Gastrocnemius medialis (tissue), 4 donors: Measurements from ENCODE around the gene TENM3. TPM values are rescaled to one million over a fixed set of nuclear protein-coding genes. Genes with fewer than 3 reads are reported as not detected.

Experiments
- ATAC-seq, 2 donors: fragments of 150-250 bp; one replicate each; pipeline ENCODE4 v1.9.1; 2016
- DNase-seq, 2 donors: peaks; one replicate each; pipeline ENCODE4 v3.0.0-alpha.2; 2019
- H3K27ac ChIP-seq, 4 donors: fragments of 200-600 bp; sonication (generic); 1 replicate in 1 of 4; 2 replicates in 3 of 4; pipeline ENCODE4 v1.5.1; 2016 to 2018; ENCODE audit warnings: mild to moderate bottlenecking in 2 of 4, moderate library complexity in 1 of 4
- H3K27me3 ChIP-seq, 3 donors: fragments of 200-600 bp; sonication (generic) in 2 of 3; 1 replicate in 1 of 3; 2 replicates in 2 of 3; pipeline versions ENCODE4 v1.5.1 to v1.6.0; 2016 to 2019; ENCODE audit warnings: mild to moderate bottlenecking in 1 of 3, moderate library complexity in 1 of 3
- H3K36me3 ChIP-seq, 2 donors: fragments of 200-600 bp; sonication (generic) in 1 of 2; one replicate each; pipeline ENCODE4 v1.5.1; 2017 to 2018
- H3K4me1 ChIP-seq, 2 donors: fragments of 200-600 bp; sonication (generic) in 1 of 2; one replicate each; pipeline ENCODE4 v1.5.1; 2016 to 2017; ENCODE audit warnings: mild to moderate bottlenecking in 2 of 2
- H3K4me3 ChIP-seq, 4 donors: fragments of 200-600 bp; sonication (generic) in 3 of 4; 1 replicate in 1 of 4; 2 replicates in 3 of 4; pipeline ENCODE4 v1.5.1; 2016 to 2019; ENCODE audit warnings: mild to moderate bottlenecking in 2 of 4
- H3K9me3 ChIP-seq, 3 donors: fragments of 200-600 bp; sonication (generic) in 2 of 3; 1 replicate in 1 of 3; 2 replicates in 2 of 3; pipeline ENCODE4 v1.5.1; 2016 to 2019
- CTCF ChIP-seq, 5 experiments: fragments of 450-650 bp in 3 of 5; fragments of 200-600 bp in 2 of 5; sonication (generic) in 2 of 5; IDR thresholded peaks in 4 of 5; conservative IDR thresholded peaks in 1 of 5; 1 replicate in 4 of 5; 2 replicates in 1 of 5; pipeline ENCODE4 v1.5.1; 2016 to 2019; ENCODE audit warnings: antibody characterized with exemption in 5 of 5, mild to moderate bottlenecking in 3 of 5, moderate library complexity in 3 of 5
- POLR2A ChIP-seq, 2 donors: fragments of 450-650 bp; IDR thresholded peaks; one replicate each; pipeline ENCODE4 v1.6.1; 2017; ENCODE audit warnings: antibody characterized with exemption in 2 of 2, mild to moderate bottlenecking in 2 of 2, moderate library complexity in 2 of 2
- in situ Hi-C, 4 donors: fragments of 200-750 bp; cut with MboI; loops; one replicate each; pipeline versions ENCODE4 v1.15.0 to v1.8.0; 2017; ENCODE audit warnings: low sequenced_read_pairs in 4 of 4
- intact Hi-C: fragments of 100-400 bp; cut with DNase I; formaldehyde crosslinking; loops from one replicate; pipeline ENCODE4 v1.15.1; 2023; ENCODE audit warnings: low total_unique reads
- total RNA-seq, 4 donors: library from RNA; depleted of rRNA; stranded (reverse); fragments of >200 nt; gene quantifications; one replicate each; pipeline versions ENCODE4 v1.1.0 to v1.2.3, GENCODE V29; 2016

TENM3 gene
- total RNA-seq, 4 donors from 2014 or later, result 8.3 to 16.2 (median 12.3) TPM

GRCh38 chr4:182416067-182416466 is 172.9 kb downstream of the TENM3 start:
- no peaks in the 10 kb centered on the region for H3K27me3 ChIP-seq
- no peak overlapping the region for H3K27ac ChIP-seq
- peaks cover 0 to 4% (median 0%) of the 10 kb centered on the region in 3 donors for H3K9me3 ChIP-seq
- no peak for ATAC-seq
- no peaks in the 10 kb centered on the region for H3K36me3 ChIP-seq
- no peak for DNase-seq
- no peaks in the 10 kb centered on the region for H3K4me1 ChIP-seq
- intact Hi-C loops (no loop called here), in situ Hi-C loops (no loop called here)
- TF ChIP-seq POLR2A (IDR thresholded peaks at IDR 0.05), result no peak
- TF ChIP-seq CTCF (IDR thresholded peaks at IDR 0.05 in 4 of 5, conservative IDR thresholded peaks at IDR 0.05 in 1 of 5), result no peak
- H3K4me3 ChIP-seq, result no peak overlapping the region

DNA sequence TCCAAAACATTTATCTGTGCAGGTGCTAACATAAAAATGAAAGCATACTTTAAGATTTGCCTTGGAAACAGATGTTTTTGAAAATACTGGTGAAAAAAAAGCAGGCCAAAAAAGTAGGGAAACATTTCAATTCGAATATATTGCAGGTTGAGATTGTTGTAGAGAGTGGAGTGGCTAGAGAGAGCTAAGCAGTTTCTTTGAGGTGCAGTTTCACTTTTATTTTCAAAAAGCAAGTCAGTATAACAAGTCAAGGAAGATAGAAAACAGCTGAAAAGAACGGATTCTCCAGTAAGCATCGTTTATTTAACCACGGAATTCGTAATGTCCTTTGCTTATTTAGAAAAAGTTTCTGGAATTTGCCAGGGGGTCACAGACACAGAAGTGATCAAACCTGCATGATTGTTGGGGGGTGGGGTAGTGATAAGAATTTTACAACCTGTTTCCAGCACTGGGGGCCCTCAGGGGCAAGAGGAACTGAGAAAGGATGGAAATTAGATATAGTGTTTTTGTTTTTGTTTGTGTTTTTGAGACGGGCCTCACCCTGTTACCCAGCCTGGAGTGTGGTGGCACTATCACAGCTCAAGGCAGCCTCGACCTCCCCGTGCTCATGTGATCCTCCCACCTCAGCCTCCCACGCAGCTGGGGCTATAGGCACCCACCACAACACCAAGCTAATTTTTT is 175.0 kb downstream of the TENM3 start:
- in situ Hi-C loops (no loop called here), intact Hi-C loops (no loop called here)
- TF ChIP-seq CTCF (IDR thresholded peaks at IDR 0.05 in 4 of 5, conservative IDR thresholded peaks at IDR 0.05 in 1 of 5) (no peak), POLR2A (IDR thresholded peaks at IDR 0.05) (no peak)
- Histone ChIP-seq H3K9me3 (peaks cover 0 to 4% (median 0%) of the 10 kb centered on the region in 3 donors), H3K36me3 (no peaks in the 10 kb centered on the region), H3K4me1 (no peaks in the 10 kb centered on the region), H3K27ac (no peak overlapping the region), H3K27me3 (no peaks in the 10 kb centered on the region), H3K4me3 (no peak overlapping the region)
- no peak for ATAC-seq
- DNase-seq, result no peak

- TF ChIP-seq POLR2A (IDR thresholded peaks at IDR 0.05) (no peak), CTCF (IDR thresholded peaks at IDR 0.05 in 4 of 5, conservative IDR thresholded peaks at IDR 0.05 in 1 of 5) (no peak)
- intact Hi-C loops (no loop called here), in situ Hi-C loops (no loop called here)
- no peak for DNase-seq
- ATAC-seq, result no peak
- no peaks in the 10 kb centered on the region for H3K36me3 ChIP-seq
- H3K27ac ChIP-seq, result no peak overlapping the region
- no peaks in the 10 kb centered on the region for H3K27me3 ChIP-seq
- no peaks in the 10 kb centered on the region for H3K4me1 ChIP-seq
- no peak overlapping the region for H3K4me3 ChIP-seq
- H3K9me3 ChIP-seq, result no peaks in the 10 kb centered on the region
Observed at GRCh38 chr4:182420189-182420588, 177.0 kb downstream of the TENM3 start.

DNA sequence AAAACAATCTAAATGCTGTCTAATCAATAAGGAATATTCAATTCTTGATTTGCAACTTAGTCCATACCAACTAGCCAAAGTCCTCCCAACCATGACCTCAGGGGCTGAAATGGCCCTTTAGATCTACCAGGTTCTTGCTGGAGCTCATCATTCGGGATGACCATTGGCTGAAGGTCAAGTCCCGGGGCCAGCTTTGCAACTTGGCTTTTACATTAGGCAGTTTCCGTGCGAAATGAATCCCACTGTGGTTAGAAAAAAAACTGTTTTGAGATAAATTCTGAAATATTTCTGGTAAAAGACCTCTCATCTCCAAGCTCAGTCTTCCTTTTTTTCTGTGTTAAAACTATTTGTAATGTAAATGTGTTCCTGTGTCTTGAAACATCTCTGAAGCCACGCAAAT is 178.6 kb downstream of the TENM3 start:
- DNase-seq, result no peak
- H3K4me1 ChIP-seq, result no peaks in the 10 kb centered on the region
- no peaks in the 10 kb centered on the region for H3K36me3 ChIP-seq
- no peak overlapping the region for H3K27ac ChIP-seq
- no peak for TF ChIP-seq CTCF (IDR thresholded peaks at IDR 0.05 in 4 of 5, conservative IDR thresholded peaks at IDR 0.05 in 1 of 5)
- TF ChIP-seq POLR2A (IDR thresholded peaks at IDR 0.05), result no peak
- intact Hi-C loops (no loop called here), in situ Hi-C loops (no loop called here)
- H3K9me3 ChIP-seq, result no peaks in the 10 kb centered on the region
- no peak for ATAC-seq
- no peak overlapping the region for H3K4me3 ChIP-seq
- no peaks in the 10 kb centered on the region for H3K27me3 ChIP-seq

- no peaks in the 10 kb centered on the region for H3K27me3 ChIP-seq
- no peak overlapping the region for H3K4me3 ChIP-seq
- no peaks in the 10 kb centered on the region for H3K4me1 ChIP-seq
- TF ChIP-seq CTCF (IDR thresholded peaks at IDR 0.05 in 4 of 5, conservative IDR thresholded peaks at IDR 0.05 in 1 of 5) (no peak), POLR2A (IDR thresholded peaks at IDR 0.05) (no peak)
- in situ Hi-C loops (no loop called here), intact Hi-C loops (no loop called here)
- no peak for DNase-seq
- H3K9me3 ChIP-seq, result no peaks in the 10 kb centered on the region
- no peaks in the 10 kb centered on the region for H3K36me3 ChIP-seq
- ATAC-seq, result no peak
- no peak overlapping the region for H3K27ac ChIP-seq
Observed at GRCh38 chr4:182425302-182425701, 182.1 kb downstream of the TENM3 start.
